Measurements from ENCODE around the gene U2AF2. TPM values are rescaled to one million over a fixed set of nuclear protein-coding genes. Genes with fewer than 3 reads are reported as not detected.

U2AF2 gene
- total and polyA plus RNA-seq, 9 of the 15 experiments (the other 6 are each of a cell fraction or from before 2014, with no cell fraction given) = 3.0 to 331 (median 157) TPM

GRCh38 chr19:55653651-55654322, 1.0 kb upstream of the U2AF2 start (continued):
- no peak for TF ChIP-seq ZNF277 (CRISPR knock-in tag; IDR thresholded peaks at IDR 0.05; ENCODE audit: borderline replicate concordance)
- peak; percentile 66 for TF ChIP-seq GMEB1 (CRISPR knock-in tag; IDR thresholded peaks at IDR 0.05)
- TF ChIP-seq VEZF1 (CRISPR knock-in tag; IDR thresholded peaks at IDR 0.05) = peak; percentile 58
- no peak for TF ChIP-seq U2AF2 (optimal IDR thresholded peaks at IDR 0.05; ENCODE audit: low read depth, low read length)
- TF ChIP-seq ELF2 (CRISPR knock-in tag; IDR thresholded peaks at IDR 0.05) = peak; percentile 98
- TF ChIP-seq TARDBP (IDR thresholded peaks at IDR 0.05) = no peak
- peak; percentile 55; the same call in 1 of the 2 replicates for TF ChIP-seq ZNF740 (CRISPR knock-in tag; IDR thresholded peaks at IDR 0.05)
- no peak for TF ChIP-seq ZNF740 (tag; IDR thresholded peaks at IDR 0.05)
- TF ChIP-seq ZZZ3 (IDR thresholded peaks at IDR 0.05) = peak; percentile 79; the same call in 1 of the 2 replicates
- TF ChIP-seq PHTF2 (CRISPR knock-in tag; IDR thresholded peaks at IDR 0.05) = no peak
- no peak for TF ChIP-seq IFI16 (CRISPR knock-in tag; IDR thresholded peaks at IDR 0.05)
- TF ChIP-seq ZNF239 (CRISPR knock-in tag; IDR thresholded peaks at IDR 0.05) = no peak
- TF ChIP-seq RAD51 (IDR thresholded peaks at IDR 0.05; ENCODE audit: borderline replicate concordance, low read depth) = peak; percentile 26; the same call in 1 of the 2 replicates
- peak; percentile 84 for TF ChIP-seq LCOR (CRISPR knock-in tag; IDR thresholded peaks at IDR 0.05)
- TF ChIP-seq SRF (CRISPR knock-in tag; IDR thresholded peaks at IDR 0.05) = peak in 1 of 2 experiments; percentile 11; a peak in 1 of 4 replicates
- no peak for TF ChIP-seq ZNF609 (CRISPR knock-in tag; IDR thresholded peaks at IDR 0.05; ENCODE audit: borderline replicate concordance)
- TF ChIP-seq CREBBP (IDR thresholded peaks at IDR 0.05; ENCODE audit: low read depth, low read length) = no peak

Measured in K562 (cell line).